GM23338 (cell line): ENCODE data around the gene HSPA1B. TPM values are rescaled to one million over a fixed set of nuclear protein-coding genes. Genes with fewer than 3 reads are reported as not detected.

ENCODE experiments used
- ATAC-seq: fragments of 200-7000 bp; cut with Tn5 transposase; 3 replicates; pipeline ENCODE4 v1.9.1; 2020
- DNase-seq: peaks from one replicate; pipeline ENCODE4 v3.0.0-alpha.2; 2015; ENCODE audit warnings: low spot score
- H2AFZ ChIP-seq: fragments of 200-600 bp; sonication (generic); 2 replicates; pipeline ENCODE4 v1.8.0; 2016; ENCODE audit warnings: antibody characterized with exemption, mild to moderate bottlenecking, moderate library complexity
- H3F3A ChIP-seq: fragments of 200-600 bp; sonication (generic); replicated peaks from 2 replicates; pipeline ENCODE4 v1.8.0; 2017; ENCODE audit warnings: antibody characterized with exemption, mixed run types, low read depth
- H3K27ac ChIP-seq: fragments of 200-600 bp; sonication (generic); 2 replicates; pipeline ENCODE4 v1.6.1; 2016; ENCODE audit warnings: low read depth
- H3K27me3 ChIP-seq: fragments of 200-600 bp; sonication (generic); 2 replicates; pipeline ENCODE4 v1.8.0; 2016; ENCODE audit warnings: mild to moderate bottlenecking, mixed run types, moderate library complexity; ENCODE audit not compliant: insufficient read depth
- H3K36me3 ChIP-seq: fragments of 200-600 bp; sonication (generic); 2 replicates; pipeline ENCODE4 v1.8.0; 2016; ENCODE audit warnings: mild to moderate bottlenecking; ENCODE audit not compliant: insufficient read depth
- H3K4me1 ChIP-seq: fragments of 200-600 bp; sonication (generic); 2 replicates; pipeline ENCODE4 v1.8.0; 2016; ENCODE audit warnings: mild to moderate bottlenecking, moderate library complexity; ENCODE audit not compliant: insufficient read depth
- H3K4me2 ChIP-seq: fragments of 200-600 bp; sonication (generic); 2 replicates; pipeline ENCODE4 v1.7.1; 2017; ENCODE audit warnings: mixed run types
- H3K4me3 ChIP-seq: fragments of 200-600 bp; sonication (generic); 2 replicates; pipeline ENCODE4 v1.6.1; 2016; ENCODE audit warnings: mixed run types
- H3K79me2 ChIP-seq: fragments of 200-600 bp; sonication (generic); replicated peaks from 2 replicates; pipeline ENCODE4 v1.8.0; 2017; ENCODE audit warnings: mild to moderate bottlenecking; ENCODE audit not compliant: insufficient read depth
- H3K9me2 ChIP-seq: fragments of 200-600 bp; sonication (generic); 2 replicates; pipeline ENCODE4 v1.8.0; 2017; ENCODE audit not compliant: insufficient read depth
- H4K20me1 ChIP-seq: fragments of 200-600 bp; sonication (generic); replicated peaks from 2 replicates; pipeline ENCODE4 v1.8.0; 2017; ENCODE audit warnings: mild to moderate bottlenecking; ENCODE audit not compliant: insufficient read depth
- H3K27ac Mint-ChIP-seq: 2 replicates; pipeline ENCODE4 v1.8.0; 2020; ENCODE audit warnings: inconsistent platforms, mild to moderate bottlenecking, moderate library complexity, mixed read lengths
- H3K27me3 Mint-ChIP-seq: 3 replicates; pipeline ENCODE4 v1.8.0; 2022; ENCODE audit warnings: low read depth, mild to moderate bottlenecking, moderate library complexity, mixed read lengths, inconsistent platforms; ENCODE audit not compliant: insufficient read depth, poor library complexity
- H3K36me3 Mint-ChIP-seq: 3 replicates; pipeline ENCODE4 v1.8.0; 2021; ENCODE audit warnings: low read depth, mild to moderate bottlenecking, inconsistent platforms, moderate library complexity, mixed read lengths
- H3K4me1 Mint-ChIP-seq: 3 replicates; pipeline ENCODE4 v1.8.0; 2020; ENCODE audit warnings: mild to moderate bottlenecking, inconsistent platforms, mixed read lengths
- H3K4me3 Mint-ChIP-seq: 3 replicates; pipeline ENCODE4 v1.8.0; 2021; ENCODE audit warnings: moderate library complexity, mild to moderate bottlenecking, inconsistent platforms, mixed read lengths
- H3K9me3 Mint-ChIP-seq: 3 replicates; pipeline ENCODE4 v1.8.0; 2020; ENCODE audit warnings: moderate library complexity, mild to moderate bottlenecking, inconsistent platforms, mixed read lengths
- CREB1 ChIP-seq: fragments of 250-450 bp; sonication (Bioruptor Pico); IDR thresholded peaks from 2 replicates; pipeline ENCODE4 v1.5.0; 2020; ENCODE audit warnings: low read depth, mild to moderate bottlenecking, moderate library complexity
- EZH2phosphoT487 ChIP-seq: fragments of 200-600 bp; sonication (generic); IDR thresholded peaks from one replicate; pipeline ENCODE4 v1.8.1; 2018; ENCODE audit warnings: antibody characterized with exemption; ENCODE audit not compliant: unreplicated experiment
- NANOG ChIP-seq: IDR thresholded peaks from 2 replicates; pipeline ENCODE4 v1.6.1; 2016; ENCODE audit warnings: antibody characterized with exemption, borderline replicate concordance
- POLR2AphosphoS5 ChIP-seq: IDR thresholded peaks from 2 replicates; pipeline ENCODE4 v1.6.1; 2016; ENCODE audit warnings: antibody characterized with exemption, low read depth
- STAT1 ChIP-seq: IDR thresholded peaks from one replicate; pipeline ENCODE4 v1.6.1; 2016; ENCODE audit warnings: antibody characterized with exemption; ENCODE audit not compliant: unreplicated experiment
- ZNF114 ChIP-seq: fragments of 250-450 bp; sonication (Bioruptor Pico); IDR thresholded peaks from 2 replicates; pipeline ENCODE4 v1.5.0; 2020; ENCODE audit warnings: mild to moderate bottlenecking, moderate library complexity
- polyA plus RNA-seq: library from polyadenylated mRNA; unstranded; fragments of >200 nt; fragmentation: Nextera tagmentation; extraction: Ambion mirVana; gene quantifications from 2 replicates; pipeline ENCODE4 v1.2.1, GENCODE V29; 2016
- total RNA-seq: library from RNA; depleted of rRNA; stranded (reverse); fragments of >200 nt; shearing (Covaris generic); gene quantifications from 2 replicates; pipeline ENCODE4 v1.2.3, GENCODE V29; 2014
- TF ChIP-seq, protein P1 (sequence below): IDR thresholded peaks from 2 replicates; pipeline ENCODE4 v1.6.1; 2016; ENCODE audit warnings: antibody characterized with exemption
- TF ChIP-seq, protein P2 (sequence below), 2 experiments: fragments of 200-600 bp in 1 of 2; sonication (generic) in 1 of 2; conservative IDR thresholded peaks; 2 replicates each; pipeline versions ENCODE4 v1.5.1 to v1.6.1; 2016 to 2017; ENCODE audit warnings: antibody characterized with exemption in 2 of 2, low read depth in 2 of 2, mild to moderate bottlenecking in 2 of 2, moderate library complexity in 1 of 2
- TF ChIP-seq, protein P3 (sequence below): fragments of 250-450 bp; sonication (Bioruptor Pico); IDR thresholded peaks from 2 replicates; pipeline ENCODE4 v1.5.0; 2020; ENCODE audit warnings: mild to moderate bottlenecking, moderate library complexity

HSPA1B gene
- total and polyA plus RNA-seq, 2 experiments from 2014 or later: 31.7 to 113 TPM

DNA sequence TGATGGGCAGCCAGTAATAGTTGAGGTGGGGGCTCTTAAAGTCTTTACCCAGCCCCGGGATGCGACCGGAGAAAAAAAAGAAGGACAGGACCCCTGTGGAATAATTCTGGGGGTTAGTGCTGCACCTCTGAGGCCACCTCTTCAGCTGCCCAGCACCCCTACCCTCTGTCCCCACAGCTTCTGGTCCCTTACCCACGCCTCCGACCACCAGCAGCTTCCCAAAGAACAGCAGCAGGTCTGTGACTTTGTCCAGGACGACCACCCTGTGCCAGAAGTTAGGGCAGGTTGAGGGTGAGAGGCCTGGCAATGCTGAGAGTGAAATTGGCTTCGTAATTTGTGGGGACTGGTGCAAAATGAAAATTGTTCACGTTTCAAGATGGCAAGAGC, 37.3 kb downstream of the HSPA1B start:
- H3K36me3 Mint-ChIP-seq: peaks cover 5% of the 10 kb centered on the region
- DNase-seq: no peak
- H3K9me2 ChIP-seq: no peaks in the 10 kb centered on the region
- peaks cover 12% of the 10 kb centered on the region; the same call in 1 of the 2 replicates for H3K4me1 ChIP-seq
- TF ChIP-seq, protein P1, sequence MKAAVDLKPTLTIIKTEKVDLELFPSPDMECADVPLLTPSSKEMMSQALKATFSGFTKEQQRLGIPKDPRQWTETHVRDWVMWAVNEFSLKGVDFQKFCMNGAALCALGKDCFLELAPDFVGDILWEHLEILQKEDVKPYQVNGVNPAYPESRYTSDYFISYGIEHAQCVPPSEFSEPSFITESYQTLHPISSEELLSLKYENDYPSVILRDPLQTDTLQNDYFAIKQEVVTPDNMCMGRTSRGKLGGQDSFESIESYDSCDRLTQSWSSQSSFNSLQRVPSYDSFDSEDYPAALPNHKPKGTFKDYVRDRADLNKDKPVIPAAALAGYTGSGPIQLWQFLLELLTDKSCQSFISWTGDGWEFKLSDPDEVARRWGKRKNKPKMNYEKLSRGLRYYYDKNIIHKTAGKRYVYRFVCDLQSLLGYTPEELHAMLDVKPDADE: no peak
- no peak overlapping the region for H3K4me2 ChIP-seq
- no peaks in the 10 kb centered on the region for H3K36me3 ChIP-seq
- peak overlapping the region; percentile 95 for H3K4me3 Mint-ChIP-seq
- peaks cover 8% of the 10 kb centered on the region; the same call in 1 of the 2 replicates for H3F3A ChIP-seq
- peaks cover 2% of the 10 kb centered on the region; the same call in 1 of the 3 replicates for H3K9me3 Mint-ChIP-seq
- no peak overlapping the region for H2AFZ ChIP-seq
- no peak overlapping the region; the same call in none of the 2 replicates for H3K27ac Mint-ChIP-seq
- peaks cover 8% of the 10 kb centered on the region for H3K4me1 Mint-ChIP-seq
- ATAC-seq: no peak
- H3K27me3 ChIP-seq: no peaks in the 10 kb centered on the region
- H3K27ac ChIP-seq: no peak overlapping the region
- H4K20me1 ChIP-seq: peaks cover 3% of the 10 kb centered on the region; the same call in 1 of the 2 replicates
- H3K79me2 ChIP-seq: peaks cover 8% of the 10 kb centered on the region; the same call in 1 of the 2 replicates
- H3K27me3 Mint-ChIP-seq: peaks cover 21% of the 10 kb centered on the region
- H3K4me3 ChIP-seq: no peak overlapping the region

DNA sequence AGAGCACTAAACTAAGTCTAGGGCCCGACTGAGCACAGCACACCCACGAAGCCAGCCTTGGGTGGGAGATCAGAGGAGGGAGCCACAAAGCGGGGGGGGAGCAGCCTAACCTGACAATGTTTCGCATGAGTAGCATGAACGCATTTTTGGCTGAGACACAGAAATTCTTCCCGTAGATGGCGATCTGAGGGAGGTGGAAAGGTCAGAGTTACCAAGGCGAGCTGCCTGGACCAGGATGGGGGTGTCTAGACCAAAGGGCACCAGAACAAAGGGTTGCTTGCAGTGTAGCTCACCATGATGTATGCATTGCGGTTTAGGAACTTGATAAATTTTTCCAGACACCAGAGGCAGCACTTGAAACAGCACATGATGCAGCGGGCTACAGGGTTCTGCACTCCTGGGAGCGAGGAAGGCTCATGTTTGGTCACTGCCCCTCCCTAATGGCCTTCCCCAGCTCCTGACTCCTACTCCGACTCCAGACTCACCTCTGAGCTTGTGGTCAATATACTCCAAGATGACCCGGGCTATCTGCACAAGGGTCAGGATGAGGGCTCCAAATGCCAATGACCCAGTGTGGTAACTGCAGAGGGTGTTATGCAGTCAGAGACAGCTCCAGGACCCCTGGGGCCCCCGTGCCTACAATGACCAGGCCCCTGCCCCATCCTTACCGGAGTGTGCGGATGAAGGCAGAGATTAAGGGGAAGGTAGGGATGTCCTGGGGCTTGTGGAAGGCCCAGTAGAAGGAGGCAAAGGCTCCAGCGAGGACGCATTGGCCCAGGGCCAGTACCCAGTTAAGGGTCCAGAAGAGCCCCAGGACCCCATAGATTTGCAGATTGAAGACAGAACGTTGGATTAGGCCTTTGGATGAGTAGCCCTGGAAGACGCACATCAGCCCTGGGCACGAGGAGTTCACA, 37.9 kb downstream of the HSPA1B start:
- Histone ChIP-seq H3K27me3 (no peaks in the 10 kb centered on the region), H3K9me2 (no peaks in the 10 kb centered on the region), H2AFZ (no peak overlapping the region), H3K4me1 (peaks cover 12% of the 10 kb centered on the region; the same call in 1 of the 2 replicates), H3K79me2 (peaks cover 8% of the 10 kb centered on the region; the same call in 1 of the 2 replicates), H3K4me2 (no peak overlapping the region), H3K36me3 (no peaks in the 10 kb centered on the region), H4K20me1 (peaks cover 3% of the 10 kb centered on the region; the same call in 1 of the 2 replicates), H3K4me3 (no peak overlapping the region), H3F3A (peaks cover 8% of the 10 kb centered on the region; the same call in 1 of the 2 replicates), H3K27ac (no peak overlapping the region)
- peak overlapping the region; percentile 32; the same call in 1 of the 2 replicates for H3K27ac Mint-ChIP-seq
- H3K36me3 Mint-ChIP-seq: no peaks in the 10 kb centered on the region; the same call in 2 of the 3 replicates
- ATAC-seq (no peak), DNase-seq (no peak)
- H3K27me3 Mint-ChIP-seq: peaks cover 18% of the 10 kb centered on the region
- H3K4me1 Mint-ChIP-seq: peaks cover 10% of the 10 kb centered on the region
- H3K4me3 Mint-ChIP-seq: peak overlapping the region; percentile 23; the same call in 2 of the 3 replicates
- peaks cover 2% of the 10 kb centered on the region; the same call in 1 of the 3 replicates for H3K9me3 Mint-ChIP-seq
- no peak for TF ChIP-seq STAT1
- no peak for TF ChIP-seq POLR2AphosphoS5
- no peak for TF ChIP-seq NANOG
- TF ChIP-seq CREB1: no peak
- TF ChIP-seq, protein P2, sequence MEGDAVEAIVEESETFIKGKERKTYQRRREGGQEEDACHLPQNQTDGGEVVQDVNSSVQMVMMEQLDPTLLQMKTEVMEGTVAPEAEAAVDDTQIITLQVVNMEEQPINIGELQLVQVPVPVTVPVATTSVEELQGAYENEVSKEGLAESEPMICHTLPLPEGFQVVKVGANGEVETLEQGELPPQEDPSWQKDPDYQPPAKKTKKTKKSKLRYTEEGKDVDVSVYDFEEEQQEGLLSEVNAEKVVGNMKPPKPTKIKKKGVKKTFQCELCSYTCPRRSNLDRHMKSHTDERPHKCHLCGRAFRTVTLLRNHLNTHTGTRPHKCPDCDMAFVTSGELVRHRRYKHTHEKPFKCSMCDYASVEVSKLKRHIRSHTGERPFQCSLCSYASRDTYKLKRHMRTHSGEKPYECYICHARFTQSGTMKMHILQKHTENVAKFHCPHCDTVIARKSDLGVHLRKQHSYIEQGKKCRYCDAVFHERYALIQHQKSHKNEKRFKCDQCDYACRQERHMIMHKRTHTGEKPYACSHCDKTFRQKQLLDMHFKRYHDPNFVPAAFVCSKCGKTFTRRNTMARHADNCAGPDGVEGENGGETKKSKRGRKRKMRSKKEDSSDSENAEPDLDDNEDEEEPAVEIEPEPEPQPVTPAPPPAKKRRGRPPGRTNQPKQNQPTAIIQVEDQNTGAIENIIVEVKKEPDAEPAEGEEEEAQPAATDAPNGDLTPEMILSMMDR (conservative IDR thresholded peaks at IDR 0.05; ENCODE audit: low read depth in 2 of 2): no peak
- TF ChIP-seq, protein P1: no peak
- TF ChIP-seq EZH2phosphoT487: no peak
- TF ChIP-seq, protein P3, sequence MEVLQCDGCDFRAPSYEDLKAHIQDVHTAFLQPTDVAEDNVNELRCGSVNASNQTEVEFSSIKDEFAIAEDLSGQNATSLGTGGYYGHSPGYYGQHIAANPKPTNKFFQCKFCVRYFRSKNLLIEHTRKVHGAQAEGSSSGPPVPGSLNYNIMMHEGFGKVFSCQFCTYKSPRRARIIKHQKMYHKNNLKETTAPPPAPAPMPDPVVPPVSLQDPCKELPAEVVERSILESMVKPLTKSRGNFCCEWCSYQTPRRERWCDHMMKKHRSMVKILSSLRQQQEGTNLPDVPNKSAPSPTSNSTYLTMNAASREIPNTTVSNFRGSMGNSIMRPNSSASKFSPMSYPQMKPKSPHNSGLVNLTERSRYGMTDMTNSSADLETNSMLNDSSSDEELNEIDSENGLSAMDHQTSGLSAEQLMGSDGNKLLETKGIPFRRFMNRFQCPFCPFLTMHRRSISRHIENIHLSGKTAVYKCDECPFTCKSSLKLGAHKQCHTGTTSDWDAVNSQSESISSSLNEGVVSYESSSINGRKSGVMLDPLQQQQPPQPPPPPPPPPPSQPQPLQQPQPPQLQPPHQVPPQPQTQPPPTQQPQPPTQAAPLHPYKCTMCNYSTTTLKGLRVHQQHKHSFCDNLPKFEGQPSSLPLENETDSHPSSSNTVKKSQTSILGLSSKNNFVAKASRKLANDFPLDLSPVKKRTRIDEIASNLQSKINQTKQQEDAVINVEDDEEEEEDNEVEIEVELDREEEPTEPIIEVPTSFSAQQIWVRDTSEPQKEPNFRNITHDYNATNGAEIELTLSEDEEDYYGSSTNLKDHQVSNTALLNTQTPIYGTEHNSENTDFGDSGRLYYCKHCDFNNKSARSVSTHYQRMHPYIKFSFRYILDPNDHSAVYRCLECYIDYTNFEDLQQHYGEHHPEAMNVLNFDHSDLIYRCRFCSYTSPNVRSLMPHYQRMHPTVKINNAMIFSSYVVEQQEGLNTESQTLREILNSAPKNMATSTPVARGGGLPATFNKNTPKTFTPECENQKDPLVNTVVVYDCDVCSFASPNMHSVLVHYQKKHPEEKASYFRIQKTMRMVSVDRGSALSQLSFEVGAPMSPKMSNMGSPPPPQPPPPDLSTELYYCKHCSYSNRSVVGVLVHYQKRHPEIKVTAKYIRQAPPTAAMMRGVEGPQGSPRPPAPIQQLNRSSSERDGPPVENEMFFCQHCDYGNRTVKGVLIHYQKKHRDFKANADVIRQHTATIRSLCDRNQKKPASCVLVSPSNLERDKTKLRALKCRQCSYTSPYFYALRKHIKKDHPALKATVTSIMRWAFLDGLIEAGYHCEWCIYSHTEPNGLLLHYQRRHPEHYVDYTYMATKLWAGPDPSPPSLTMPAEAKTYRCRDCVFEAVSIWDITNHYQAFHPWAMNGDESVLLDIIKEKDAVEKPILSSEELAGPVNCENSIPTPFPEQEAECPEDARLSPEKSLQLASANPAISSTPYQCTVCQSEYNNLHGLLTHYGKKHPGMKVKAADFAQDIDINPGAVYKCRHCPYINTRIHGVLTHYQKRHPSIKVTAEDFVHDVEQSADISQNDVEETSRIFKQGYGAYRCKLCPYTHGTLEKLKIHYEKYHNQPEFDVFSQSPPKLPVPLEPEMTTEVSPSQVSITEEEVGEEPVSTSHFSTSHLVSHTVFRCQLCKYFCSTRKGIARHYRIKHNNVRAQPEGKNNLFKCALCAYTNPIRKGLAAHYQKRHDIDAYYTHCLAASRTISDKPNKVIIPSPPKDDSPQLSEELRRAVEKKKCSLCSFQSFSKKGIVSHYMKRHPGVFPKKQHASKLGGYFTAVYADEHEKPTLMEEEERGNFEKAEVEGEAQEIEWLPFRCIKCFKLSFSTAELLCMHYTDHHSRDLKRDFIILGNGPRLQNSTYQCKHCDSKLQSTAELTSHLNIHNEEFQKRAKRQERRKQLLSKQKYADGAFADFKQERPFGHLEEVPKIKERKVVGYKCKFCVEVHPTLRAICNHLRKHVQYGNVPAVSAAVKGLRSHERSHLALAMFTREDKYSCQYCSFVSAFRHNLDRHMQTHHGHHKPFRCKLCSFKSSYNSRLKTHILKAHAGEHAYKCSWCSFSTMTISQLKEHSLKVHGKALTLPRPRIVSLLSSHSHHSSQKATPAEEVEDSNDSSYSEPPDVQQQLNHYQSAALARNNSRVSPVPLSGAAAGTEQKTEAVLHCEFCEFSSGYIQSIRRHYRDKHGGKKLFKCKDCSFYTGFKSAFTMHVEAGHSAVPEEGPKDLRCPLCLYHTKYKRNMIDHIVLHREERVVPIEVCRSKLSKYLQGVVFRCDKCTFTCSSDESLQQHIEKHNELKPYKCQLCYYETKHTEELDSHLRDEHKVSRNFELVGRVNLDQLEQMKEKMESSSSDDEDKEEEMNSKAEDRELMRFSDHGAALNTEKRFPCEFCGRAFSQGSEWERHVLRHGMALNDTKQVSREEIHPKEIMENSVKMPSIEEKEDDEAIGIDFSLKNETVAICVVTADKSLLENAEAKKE (CRISPR knock-in tag): no peak
- no peak for TF ChIP-seq ZNF114 (CRISPR knock-in tag)
